Activated CD8-positive, alpha-beta memory T cell treated with anti-CD3 and anti-CD28 coated beads, Interleukin-2, amount 50 U/mL, for 48 hours (primary cell): Measurements from ENCODE around the gene MAML3.
"Not testable (repeated sequence)": the region's sequence is repeated elsewhere in the genome, so short reads cannot be mapped to it uniquely, and the experiment has no call there.

Source experiments
- DNase-seq: peaks from one replicate; pipeline ENCODE4 v3.0.0-alpha.2; 2020

Gene MAML3

GRCh38 chr4:139956507-139957017, 197.4 kb downstream of the MAML3 start:
- DNase-seq = no peak

- no peak for DNase-seq
These were observed 198.4 kb downstream of the MAML3 start for GRCh38 chr4:139955600-139955999.

GRCh38 chr4:139954512-139954911, 199.5 kb downstream of the MAML3 start:
- no peak for DNase-seq

DNA sequence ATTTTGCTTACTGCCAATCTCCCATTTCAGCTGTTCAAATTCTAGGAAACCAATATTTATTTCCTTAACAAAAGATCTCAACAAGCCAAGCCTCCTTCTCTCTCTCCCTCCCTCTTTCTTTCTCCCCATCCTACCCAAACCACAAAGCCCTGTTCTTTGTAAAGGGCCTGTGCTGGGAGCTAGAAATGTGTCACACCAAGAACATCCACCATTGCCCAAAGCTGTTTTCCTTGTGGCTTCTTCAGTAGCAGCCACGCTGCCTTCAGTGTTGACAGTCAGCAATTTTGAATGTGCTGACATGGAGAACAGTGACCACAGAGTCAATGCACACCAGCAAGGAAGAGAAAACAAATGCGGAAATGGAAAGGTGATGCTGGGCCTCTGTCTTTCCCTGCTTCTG, 203.0 kb downstream of the MAML3 start:
- DNase-seq = no peak

- DNase-seq = peak; percentile 66
These were observed 203.4 kb downstream of the MAML3 start for GRCh38 chr4:139950568-139950967.

GRCh38 chr4:139944916-139945315, 209.1 kb downstream of the MAML3 start:
- DNase-seq = not testable (repeated sequence)

DNA sequence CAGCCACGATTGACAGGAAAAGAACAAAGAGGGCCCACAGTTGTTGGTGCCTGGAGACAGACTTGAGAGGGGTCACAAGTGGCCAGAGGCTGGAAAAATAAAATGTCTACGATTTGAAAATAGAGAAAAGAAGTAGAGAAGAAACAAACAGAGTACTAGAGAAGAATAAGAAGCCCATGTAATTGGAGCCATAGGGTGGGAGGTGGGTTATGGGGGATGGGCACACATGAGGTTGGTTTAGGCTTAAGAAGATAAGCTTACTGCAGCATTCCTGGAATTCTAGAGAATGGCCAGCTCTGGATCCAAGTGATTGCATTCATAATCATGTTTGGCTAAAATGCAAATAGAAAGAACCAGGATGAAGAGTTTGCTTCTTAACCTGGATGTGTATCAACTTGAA, 210.7 kb downstream of the MAML3 start:
- DNase-seq = no peak

DNA sequence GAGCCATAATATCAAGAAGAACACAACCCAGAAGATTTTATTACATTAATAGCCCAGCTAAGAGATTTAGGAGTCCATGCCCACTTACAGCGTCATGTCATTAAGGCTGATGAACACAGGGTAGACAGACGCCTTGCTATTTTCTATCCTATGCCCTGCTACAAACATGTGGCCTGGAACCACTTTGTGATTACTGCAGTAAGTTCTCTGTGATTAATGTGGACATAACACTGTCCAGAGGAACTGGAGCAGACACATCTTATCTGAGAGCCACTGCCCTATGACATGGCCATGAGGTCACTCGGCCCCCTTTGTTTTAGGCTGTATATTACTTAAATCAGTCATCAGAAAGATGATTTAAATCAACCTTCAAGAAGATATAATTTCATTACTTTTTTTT, 211.7 kb downstream of the MAML3 start:
- DNase-seq = no peak

GRCh38 chr4:139940600-139940999, 213.4 kb downstream of the MAML3 start:
- DNase-seq = no peak

DNA sequence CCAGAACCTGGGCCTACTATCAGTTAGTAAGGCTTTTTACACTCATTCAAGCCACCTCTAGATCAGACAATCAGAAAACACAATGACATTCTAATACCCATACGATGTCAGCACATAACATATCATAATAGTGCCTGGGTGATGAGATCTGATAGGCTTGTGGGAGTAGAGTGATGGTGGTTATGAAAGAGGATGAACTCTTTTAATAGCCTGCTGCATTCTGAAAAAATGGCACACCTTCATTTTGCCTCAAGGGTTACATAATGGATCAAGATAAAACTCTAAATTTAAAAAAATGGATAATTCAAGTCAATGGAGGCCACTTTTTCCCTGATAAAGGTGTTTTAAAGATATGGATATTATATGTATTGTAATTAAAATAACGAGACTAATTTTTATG, 215.6 kb downstream of the MAML3 start:
- no peak for DNase-seq

DNA sequence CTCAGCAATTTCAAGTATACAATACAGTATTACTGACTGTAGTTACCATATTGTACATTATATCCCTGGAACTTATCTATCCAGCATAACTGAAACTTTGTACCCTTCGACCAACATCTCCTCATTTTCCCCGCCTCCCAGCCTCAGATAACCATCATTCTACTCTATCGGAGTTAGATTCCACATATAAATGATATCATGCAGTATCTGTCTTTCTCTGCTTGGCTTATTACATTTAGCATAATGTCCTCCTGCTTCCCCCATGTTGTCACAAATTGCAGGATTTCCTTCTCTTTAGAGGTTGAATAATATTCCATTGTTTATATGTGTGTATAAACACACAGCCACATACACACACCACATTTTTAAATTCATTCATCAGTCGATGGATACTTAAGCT, 218.1 kb downstream of the MAML3 start:
- no peak for DNase-seq

DNA sequence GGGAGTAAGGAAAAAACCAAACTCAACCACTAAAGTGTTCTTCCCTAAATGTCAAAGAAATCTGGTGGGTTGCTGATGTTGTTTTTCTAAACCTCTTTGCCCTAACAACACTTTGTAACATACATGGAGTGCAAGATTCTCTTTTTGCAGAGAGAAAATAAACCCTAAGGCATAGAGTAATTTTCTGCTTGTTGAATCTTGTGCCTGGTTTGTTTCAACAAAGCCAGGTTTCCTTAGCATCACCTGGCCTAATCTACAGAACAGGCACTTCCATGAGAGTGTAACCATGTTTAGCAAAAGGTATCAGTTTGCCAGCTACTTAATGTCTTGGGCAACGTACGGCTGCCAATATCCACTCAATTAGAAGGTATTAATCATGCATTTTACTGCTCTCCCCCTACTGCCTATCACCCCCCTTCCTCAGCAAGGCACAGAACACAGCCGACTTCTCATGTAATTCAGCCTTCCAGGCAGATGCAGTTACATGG, 219.2 kb downstream of the MAML3 start:
- DNase-seq = no peak

DNA sequence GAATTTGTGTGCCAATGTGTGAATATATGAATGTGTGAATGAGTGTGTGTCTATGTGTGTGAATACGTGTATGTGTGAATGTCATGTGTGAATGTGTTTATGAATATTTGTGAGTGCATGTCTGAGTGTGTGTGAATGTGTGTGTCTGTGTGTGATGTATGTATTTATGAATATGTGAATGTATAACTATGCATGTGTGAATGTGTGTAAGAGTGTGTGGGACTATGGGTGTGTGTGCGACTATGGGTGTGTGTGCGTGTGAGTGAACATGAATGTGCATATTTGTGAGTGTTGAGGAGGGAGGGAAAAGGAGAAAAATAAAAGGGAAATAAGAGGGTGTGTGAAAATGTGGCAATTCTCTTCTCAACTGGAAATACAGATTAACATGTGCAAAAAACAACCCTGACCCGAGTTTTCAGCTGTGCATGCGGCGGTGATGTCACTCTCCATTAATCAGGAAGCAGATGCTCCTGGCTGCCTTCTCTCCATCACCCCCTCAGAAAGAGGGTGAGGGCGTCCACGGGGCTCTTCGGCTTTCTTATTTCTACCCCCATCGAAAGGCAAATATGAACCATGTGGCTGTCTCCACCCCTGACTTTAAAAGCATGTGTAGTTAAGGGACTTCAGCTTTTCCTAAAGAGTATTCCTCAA, 219.8 kb downstream of the MAML3 start:
- no peak for DNase-seq

GRCh38 chr4:139933541-139933940, 220.4 kb downstream of the MAML3 start:
- DNase-seq = no peak

- no peak for DNase-seq
These were observed 220.9 kb downstream of the MAML3 start for GRCh38 chr4:139933104-139933503.

DNA sequence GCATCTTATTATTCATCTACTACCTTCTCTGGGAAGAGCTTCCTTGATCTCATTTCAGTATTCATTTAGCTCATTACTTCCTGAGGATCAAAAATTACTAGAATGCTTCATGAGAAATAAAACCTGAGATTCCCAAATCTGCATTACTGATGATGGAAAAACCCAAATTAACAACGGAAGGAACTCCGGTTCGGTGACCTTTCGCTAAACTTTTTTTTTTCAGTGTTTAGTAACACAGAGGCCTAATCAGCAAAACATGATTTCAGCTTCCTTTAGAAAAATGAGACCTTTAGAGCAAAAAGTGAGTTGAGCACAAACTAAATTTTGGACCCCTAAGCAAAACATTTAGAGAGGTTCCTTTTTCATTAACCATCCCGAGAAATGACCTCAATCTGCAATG, 229.2 kb downstream of the MAML3 start:
- DNase-seq = no peak

GRCh38 chr4:139922406-139923024, 231.5 kb downstream of the MAML3 start:
- no peak for DNase-seq

- DNase-seq = no peak
These were observed 232.4 kb downstream of the MAML3 start for GRCh38 chr4:139921429-139922184.

DNA sequence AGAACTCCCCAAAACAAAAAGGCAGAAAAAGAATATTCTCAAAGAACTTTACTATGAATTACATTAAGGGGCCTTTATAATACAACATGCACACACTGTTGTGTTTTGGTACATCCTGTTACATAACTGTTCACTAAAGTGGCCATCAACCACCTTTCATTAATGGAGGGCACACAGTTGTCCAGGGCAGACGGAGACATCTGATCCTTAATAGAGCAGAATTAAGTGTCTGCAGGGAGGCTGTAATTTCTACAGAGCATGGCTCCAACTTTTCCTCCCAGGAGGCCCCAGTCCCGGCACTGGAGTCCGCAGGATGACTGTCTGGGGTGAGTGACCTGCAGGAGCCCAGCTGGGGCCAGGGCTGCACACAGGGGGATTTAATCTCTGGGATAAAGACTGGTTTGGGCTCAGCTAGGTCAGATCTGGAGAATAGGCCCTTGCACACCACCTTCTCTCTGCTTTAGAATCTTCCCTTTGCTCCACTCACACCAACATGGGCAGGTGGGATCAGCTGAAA, 233.4 kb downstream of the MAML3 start:
- DNase-seq = no peak

GRCh38 chr4:139919521-139919920, 234.5 kb downstream of the MAML3 start:
- no peak for DNase-seq

DNA sequence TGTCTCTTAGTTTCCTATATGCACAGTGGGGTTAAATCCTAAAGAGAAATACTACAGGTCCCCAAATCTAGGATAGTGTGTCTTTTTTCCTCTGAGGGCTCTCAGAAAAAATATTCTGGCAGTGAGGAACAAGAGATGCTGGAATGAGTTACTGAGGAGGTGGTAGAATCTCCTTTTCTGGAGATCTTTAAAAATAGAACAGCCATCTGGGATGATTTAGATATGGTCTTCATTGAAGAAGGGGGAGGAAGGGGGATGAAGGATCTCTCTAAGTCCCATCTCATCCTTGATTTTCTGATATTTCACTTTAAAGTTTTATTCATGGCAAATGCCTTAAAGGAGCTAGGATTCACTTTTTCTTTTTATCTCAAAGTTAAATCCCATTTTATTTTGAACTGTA, 235.0 kb downstream of the MAML3 start:
- DNase-seq = no peak

- DNase-seq = no peak
These were observed 235.4 kb downstream of the MAML3 start for GRCh38 chr4:139918591-139918990.

DNA sequence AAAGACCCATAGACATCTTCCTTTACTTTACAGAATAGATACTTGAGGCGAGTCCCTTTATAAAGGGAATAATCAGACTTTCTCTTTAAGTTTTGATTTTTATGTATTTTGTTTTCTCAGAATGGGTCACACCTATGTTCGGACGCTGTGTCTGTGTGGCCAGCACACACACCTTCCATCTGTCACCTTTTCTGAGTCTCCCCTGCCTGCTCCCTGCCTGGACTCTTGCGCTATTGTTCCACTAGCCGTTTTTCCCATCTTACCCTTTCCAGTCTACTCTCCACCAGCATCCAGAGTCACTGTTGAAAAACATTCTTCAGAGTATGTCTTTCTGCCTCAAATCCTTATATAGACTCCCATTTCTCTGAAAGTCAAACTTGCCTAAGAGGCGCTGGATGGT, 236.1 kb downstream of the MAML3 start:
- DNase-seq = no peak

DNA sequence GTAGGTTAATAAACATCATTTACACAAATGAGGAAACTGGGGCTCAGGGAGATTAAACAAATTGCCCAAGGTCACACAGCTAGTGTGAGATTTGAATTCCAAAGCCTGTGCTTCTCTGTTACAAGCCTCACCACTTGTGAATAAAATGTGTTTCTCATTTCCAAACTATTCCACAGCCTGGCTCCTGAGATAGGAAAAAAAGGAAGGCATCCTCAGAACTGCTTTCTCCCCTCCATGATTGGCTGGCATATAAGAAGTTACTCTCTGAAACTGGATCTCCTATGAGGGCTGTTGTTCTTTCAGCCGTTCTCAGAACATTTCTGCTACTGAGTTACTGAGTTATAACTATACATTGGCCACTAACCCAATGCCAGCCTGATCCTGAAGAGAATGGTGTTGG, 237.9 kb downstream of the MAML3 start:
- no peak for DNase-seq
